GM12873 (cell line): Measurements from ENCODE around the gene PACRG.

Experiments
- TF ChIP-seq, protein P1 (sequence below): IDR thresholded peaks from 2 replicates; pipeline ENCODE4 v1.5.1; 2012; ENCODE audit warnings: low read depth, mild to moderate bottlenecking, moderate library complexity, low read length, control low read depth; ENCODE audit not compliant: insufficient read depth; ENCODE audit errors: missing control alignments

The PACRG gene

DNA sequence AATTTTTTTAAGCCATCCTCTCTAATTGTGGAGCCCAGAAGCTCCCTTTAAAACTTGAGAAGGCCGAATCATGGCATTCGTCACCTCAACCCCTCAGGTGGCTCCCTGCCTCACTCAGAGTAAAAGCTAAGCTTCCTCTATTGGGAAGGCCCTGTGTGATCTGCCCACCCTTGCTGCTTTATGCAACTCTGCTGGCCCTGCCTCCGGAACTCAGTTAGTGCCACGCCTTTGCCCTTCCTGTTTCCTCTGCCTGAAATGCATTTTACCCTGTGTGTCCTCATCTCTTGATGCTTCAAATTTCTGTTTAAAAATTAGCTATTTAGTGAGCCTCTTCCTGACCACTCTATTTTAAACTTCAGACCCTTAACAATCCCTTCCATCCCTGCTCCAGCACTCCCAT, 5.7 kb downstream of the PACRG start:
- TF ChIP-seq, protein P1, sequence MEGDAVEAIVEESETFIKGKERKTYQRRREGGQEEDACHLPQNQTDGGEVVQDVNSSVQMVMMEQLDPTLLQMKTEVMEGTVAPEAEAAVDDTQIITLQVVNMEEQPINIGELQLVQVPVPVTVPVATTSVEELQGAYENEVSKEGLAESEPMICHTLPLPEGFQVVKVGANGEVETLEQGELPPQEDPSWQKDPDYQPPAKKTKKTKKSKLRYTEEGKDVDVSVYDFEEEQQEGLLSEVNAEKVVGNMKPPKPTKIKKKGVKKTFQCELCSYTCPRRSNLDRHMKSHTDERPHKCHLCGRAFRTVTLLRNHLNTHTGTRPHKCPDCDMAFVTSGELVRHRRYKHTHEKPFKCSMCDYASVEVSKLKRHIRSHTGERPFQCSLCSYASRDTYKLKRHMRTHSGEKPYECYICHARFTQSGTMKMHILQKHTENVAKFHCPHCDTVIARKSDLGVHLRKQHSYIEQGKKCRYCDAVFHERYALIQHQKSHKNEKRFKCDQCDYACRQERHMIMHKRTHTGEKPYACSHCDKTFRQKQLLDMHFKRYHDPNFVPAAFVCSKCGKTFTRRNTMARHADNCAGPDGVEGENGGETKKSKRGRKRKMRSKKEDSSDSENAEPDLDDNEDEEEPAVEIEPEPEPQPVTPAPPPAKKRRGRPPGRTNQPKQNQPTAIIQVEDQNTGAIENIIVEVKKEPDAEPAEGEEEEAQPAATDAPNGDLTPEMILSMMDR = no peak

DNA sequence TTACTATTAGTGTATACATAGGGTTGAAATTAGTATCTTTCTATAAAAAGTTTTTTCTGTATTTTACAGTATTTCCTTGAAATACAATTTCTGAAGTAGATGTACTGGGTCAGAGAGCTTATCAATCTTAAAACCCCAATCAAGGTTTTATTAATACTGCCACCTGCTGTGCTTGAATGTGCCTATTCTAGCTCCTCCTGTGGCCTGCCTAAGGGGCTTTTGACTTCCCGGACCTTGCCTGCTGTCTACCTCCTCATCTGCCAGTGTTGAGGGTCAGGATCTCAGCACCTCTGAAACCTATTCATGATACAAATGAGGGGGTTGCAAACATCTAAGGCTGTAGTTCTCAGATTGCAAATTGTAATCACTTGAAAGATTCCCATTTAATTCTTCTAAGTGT, 9.2 kb downstream of the PACRG start:
- TF ChIP-seq, protein P1 = no peak

DNA sequence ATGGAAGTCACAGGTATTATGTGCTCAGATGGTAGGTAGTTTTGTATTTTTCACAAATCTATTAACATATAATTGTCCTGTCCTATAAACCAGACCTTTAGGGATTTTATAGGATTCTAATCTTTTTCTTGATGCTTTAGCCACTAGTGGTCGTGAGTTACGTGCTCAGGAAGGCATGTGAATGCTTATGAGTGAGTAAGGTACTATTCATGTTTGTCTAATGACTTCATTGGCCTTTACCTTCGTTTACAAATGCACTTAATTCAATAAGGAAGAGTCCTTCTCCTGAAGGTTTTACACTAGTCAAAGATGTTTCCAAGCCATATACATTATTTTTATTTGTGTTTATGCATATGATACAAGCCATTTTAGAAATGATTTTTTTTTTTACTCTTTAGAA, 23.0 kb downstream of the PACRG start:
- TF ChIP-seq, protein P1 = no peak

DNA sequence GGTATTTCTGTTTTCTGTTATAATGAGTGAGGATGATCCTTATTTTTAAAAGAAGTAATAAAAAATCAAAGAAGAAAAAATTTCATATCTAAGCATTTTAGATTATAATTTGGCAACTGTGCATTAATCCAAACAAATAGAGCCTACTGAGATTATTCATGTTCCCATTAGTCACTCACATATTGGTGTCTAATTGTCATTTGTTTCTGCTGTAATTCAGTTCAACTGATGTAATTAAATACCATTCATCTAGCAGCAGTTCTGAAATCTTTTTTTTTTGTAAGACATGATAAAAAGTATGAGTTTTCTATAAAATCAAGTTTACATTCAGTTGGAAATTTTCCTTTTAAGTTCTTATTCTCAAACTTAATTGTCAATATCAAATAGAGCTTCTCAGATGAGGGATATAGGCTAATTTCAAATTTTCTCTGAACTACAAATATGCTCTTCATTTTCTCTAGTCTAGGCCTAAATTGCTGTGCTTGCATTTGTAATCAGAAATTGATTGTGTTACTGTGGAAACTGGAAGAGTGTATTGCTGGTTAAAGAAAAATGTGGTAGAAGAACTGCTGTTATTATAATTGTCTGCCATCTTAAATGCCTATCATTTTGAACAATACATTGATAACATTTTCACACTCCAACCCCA, 23.6 kb downstream of the PACRG start:
- TF ChIP-seq, protein P1 = no peak

DNA sequence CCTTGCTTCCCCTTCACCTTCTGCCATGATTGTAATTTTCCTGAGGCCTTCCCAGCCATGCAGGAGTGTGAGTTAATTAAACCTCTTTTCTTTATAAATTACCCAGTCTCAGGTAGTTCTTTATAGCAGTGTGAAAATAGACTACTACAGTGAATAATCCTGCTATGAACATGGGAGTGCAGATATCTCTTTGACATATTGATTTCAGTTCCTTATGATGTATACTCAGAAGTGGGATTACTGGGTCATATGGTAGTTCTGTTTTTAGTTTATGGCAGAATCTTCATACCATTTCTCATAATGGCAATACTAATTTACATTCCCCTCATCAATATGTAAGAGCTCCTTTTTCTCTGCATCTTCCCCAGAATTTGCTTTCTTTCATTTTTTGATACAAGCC, 26.0 kb downstream of the PACRG start:
- TF ChIP-seq, protein P1 = no peak

DNA sequence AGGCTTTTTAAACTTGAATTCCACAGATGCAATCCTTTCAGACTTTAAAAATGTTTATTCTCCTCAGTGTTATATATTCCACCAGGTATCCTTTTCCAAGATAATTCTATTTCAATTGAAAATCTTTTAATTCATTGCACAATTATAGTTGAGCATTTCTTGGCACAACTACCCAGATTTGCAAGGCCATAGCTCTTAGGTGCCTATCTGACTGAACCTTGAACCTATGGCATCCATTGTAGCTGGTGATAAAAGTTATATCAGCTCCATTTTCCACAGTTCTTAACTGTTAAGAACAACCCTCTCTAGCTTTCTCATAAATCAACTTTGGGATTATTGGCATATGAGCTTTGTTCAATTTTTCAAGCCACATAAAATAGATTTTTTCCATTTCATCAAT, 42.4 kb downstream of the PACRG start:
- TF ChIP-seq, protein P1 = no peak

DNA sequence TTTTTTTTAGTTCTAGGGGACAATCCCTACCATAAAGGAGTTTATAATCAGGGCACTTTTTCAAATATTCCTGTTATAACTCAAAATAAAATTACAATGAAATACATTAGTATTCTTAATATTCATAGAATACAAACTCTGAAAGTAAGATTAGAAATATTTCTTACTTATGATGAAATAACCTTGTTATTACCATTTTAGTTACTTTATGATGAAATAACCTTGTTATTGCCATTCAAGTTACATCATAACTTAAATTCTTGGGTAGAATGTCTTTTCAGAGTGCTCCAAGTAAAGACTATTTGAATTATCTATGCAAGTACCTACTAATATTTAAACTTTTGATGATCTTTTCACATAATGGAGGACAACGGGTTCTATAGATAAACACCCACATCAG, 43.2 kb downstream of the PACRG start:
- TF ChIP-seq, protein P1 = no peak

DNA sequence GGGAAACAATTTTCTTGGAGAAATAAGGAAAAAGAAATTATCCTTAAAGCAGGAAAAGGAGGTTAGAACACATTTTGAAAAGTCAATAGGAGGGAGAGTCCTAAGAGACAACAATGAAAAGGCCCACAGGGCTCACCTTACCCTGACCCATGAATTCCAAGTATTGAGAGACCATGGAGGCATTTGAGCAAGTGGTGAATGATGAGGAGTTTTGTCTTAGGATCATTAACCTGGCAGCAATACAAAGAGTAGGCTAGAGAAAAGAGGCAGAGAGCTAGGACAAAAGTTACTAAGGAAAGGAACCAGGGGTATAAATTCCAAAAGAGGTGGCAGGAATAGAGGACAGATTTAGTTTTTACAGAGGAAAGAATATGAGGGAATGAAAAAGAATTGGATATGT, 44.7 kb downstream of the PACRG start:
- TF ChIP-seq, protein P1 = no peak
